HG02981 (cell line): ENCODE measurements around the gene PBRM1.

ENCODE experiments used
- ATAC-seq: cut with Tn5 transposase; IDR thresholded peaks from one replicate; pipeline ENCODE4 v1.9.1; 2021; ENCODE audit warnings: mild to moderate bottlenecking, moderate library complexity; ENCODE audit not compliant: unreplicated experiment

Gene PBRM1

DNA sequence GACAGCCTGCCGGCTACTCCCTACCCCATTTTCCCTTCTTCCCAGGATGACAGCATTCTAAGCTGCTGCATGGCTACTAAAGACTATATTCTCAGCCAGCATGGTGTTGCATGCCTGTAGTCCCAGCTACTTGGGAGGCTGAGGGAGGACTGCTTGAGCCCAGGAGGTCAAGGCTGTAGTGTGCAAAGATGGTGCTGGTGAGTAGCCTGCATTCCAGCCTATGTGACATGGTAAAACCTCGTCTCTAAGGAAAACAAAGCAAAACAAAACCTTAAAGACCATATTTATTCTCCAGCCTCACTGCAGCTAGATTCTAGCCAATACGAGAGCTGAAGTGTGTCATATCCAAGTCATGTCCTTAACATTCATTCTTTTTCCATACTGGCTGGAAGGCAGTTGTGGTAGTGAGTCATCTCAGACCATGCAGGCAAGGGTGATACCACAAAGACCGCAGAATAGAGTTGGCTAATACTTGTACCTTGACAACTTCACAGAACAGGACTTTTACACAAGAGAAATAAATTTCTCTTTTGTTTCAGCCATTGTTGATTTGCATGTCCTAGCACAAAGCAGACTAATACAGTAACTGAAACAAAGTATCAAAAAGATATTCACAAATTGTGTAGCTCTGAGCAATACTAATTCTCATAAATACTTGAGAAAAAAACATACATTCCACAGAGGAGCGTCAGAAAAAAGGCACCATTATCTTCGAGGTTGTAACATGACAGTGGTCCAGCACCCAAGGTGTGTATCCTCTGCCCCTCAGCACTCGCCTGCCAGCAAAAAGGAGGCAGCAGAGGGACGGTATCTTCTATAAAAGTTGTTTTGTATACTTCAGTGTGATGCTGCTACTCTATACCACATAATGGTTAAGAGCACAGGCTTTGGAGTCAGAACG is 14.8 kb downstream of the PBRM1 start:
- ATAC-seq, result peak; percentile 74

DNA sequence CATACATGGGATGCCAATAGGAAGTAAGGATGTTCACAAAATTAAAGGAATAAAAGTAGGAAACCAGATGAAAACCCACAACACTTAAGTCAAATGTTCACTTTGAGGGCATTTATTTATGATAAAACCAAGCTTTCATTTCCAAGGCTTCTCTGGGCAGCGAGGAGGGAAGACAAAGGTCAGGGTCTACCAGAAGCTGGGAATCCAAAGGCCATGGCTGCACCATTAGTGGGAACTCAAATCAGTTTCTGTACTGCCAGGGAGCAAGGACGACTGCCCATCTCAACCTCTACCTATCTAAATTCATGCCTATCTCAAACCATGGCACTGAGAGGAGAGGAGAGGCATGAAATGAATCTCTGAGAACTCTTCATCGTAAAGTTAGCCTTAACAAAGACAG is 22.6 kb downstream of the PBRM1 start:
- no peak for ATAC-seq

DNA sequence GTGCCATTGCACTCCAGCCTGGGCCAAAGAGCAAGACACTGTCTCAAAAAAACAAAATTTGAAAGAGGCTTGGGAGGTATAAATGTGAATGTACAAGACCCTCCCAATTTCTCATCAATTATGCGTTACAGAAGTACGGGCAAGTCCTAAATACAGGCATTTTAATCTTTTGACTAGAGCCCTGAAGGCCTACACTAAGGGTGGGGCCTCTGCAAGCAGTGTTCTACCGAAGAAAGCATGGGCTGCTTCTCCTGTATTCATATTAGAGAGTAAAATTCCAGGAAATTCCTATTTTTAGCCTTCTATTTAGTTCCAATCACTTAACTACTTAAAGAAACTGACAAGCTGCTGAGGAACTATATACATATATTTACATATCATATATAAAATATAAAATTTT is 25.7 kb downstream of the PBRM1 start:
- ATAC-seq, result no peak

DNA sequence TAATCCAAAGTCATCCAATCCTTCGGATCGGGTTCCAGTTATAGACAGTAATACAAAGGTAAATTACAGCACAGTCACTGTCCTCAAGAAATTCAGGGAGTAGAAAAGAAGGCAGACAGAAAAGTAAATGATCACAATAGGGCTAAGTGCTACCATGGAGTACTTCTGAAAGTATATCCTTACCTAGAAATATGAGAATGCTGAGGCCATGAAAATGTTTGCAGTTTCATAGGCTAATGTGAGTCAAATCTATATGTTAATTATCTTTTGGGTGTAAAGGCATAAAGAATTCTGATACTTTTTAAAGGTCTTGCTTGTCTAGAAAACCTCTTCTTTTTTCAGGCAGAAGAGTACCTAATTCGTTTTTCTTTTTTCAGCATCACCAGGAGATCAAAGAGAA is 29.8 kb downstream of the PBRM1 start:
- no peak for ATAC-seq

DNA sequence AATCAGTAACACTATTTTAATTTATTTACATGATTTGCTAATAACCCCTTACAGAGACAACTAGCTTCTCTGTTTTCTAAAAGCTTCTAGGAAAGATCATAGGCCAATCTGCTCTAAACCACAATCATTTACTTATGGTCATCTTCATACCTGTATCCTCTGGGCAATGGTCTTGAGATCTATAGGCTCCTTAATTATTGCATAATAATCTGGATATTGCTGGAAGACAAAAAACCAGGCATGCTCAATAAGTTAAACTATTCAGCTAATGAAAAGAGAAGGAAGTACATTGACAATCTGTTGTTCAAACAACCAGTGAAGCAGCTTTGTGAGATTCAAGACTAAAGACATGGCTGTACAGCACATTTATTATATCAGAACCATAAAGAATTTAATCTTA is 34.1 kb downstream of the PBRM1 start:
- ATAC-seq, result no peak

DNA sequence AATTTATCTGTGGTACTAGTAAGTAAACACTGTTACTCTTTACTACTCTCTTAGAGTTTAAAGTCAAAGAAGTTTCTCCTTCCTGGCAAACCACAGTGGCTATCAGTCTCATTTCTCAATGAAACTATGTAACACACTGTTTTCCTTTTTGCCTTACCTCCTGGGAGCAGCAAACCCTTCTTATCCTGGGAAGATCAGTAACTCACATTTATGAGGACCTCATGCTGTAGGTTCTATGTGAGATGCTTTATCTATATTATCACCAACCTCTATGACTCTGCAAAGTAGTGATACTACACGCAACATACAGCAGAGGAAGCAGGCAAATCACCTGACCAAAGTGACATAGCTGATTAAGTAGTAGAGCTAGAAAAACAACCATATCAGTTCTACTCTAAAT is 35.3 kb downstream of the PBRM1 start:
- ATAC-seq, result no peak

DNA sequence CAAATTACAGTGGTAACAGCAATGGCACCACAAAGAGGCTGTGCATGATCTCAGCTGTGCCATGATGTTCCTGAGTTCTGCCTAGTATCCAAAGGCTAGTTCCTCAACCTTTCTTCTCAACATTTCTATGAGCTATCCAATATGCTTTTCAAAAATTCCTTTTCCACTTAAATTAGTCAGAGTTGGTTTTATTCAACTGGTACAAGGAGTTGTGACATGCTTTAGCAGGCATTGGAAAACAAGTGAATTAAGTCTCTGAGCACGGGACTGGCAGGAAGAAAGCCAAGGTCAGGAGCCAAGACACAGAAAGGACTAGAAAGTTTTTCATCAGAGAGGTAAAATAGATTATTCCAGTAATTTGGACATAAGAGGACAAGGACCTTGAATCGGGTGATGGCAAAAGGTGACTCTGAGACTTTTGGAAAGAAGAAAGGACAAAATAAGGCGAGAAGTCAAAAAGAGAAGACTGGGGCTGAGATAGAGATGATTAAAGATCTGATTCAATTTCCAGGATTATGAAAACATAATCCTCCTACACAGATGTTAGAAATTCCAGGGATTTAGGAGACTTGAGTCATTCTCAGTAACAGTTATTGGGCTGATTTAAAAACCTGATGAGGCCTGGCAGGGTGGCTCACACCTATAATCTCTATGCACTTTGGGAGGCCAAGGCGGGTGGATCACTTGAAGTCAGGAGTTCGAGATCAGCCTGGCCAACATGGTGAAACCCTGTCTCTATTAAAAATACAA is 36.1 kb downstream of the PBRM1 start:
- no peak for ATAC-seq

DNA sequence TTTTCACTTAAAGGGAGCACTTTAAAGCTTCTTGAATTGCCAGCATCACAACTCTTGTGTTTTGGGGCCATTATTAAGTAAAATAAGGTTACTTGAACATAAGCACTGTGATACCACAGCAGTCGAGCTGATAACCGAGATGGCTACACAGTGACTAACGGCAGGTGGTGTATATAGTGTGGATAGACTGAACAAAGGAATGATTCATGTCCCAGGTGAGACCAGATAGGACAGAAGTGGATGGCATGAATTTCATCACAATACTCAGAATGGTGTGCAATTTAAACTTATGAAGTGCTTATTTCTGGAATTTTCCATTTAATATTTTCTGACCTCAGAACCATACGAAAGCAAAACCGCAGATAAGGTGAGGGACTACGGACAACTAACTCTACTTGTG is 40.2 kb downstream of the PBRM1 start:
- ATAC-seq, result no peak

DNA sequence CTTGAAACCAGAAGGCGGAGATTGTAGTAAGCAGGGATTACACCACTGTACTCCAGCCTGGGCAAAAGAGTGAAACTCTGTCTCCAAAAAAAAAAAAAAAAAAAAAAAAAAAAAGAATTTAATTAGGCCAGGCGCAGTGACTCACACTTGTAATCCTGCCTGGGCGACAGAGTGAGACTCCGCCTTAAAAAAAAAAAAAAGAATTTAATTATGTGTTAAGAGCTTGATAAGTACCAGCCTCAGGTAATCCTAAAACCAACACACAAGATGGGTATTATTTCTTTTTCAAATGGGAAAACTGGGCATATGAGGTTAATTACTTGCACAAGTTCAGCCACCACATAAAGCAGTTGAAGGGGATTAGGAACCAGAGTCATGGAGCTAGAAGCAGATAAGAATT is 49.0 kb downstream of the PBRM1 start:
- ATAC-seq, result no peak

DNA sequence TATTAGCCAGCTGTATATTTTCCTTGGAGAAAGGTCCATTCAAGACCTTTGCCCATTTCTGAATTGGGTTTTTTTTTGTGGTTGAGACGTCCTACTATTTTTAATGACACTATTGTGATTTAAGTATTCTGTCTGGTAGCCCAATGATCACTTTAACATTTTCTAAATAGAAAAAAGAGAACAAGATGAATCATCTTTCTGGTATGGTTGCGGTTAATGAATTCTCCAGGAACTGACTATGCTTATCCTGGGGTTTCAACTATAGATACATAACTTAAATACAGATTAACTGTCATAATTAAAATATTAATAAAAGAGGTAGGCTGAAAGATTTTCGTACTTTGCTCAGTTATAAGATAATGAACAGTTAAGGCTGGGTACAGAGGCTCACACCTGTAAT is 51.9 kb downstream of the PBRM1 start:
- no peak for ATAC-seq

DNA sequence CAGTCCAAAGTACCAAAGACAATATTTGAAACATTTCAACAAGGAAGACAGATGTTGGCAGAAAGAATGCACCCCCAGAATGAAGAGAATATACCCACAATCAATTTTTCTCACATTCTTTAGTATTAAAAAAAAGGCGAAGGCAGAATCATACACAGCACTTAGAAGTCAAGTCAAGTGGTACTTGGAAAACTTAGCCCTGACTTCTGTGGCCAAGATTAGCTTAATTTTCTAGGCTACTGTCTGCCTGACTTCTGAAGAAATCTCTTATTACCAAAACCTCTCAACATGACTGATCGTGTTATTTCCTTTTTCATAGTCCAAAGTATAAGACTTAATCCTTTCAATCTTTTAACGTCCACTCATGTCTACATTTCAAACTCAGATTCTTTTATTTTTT is 60.7 kb downstream of the PBRM1 start:
- ATAC-seq, result no peak

DNA sequence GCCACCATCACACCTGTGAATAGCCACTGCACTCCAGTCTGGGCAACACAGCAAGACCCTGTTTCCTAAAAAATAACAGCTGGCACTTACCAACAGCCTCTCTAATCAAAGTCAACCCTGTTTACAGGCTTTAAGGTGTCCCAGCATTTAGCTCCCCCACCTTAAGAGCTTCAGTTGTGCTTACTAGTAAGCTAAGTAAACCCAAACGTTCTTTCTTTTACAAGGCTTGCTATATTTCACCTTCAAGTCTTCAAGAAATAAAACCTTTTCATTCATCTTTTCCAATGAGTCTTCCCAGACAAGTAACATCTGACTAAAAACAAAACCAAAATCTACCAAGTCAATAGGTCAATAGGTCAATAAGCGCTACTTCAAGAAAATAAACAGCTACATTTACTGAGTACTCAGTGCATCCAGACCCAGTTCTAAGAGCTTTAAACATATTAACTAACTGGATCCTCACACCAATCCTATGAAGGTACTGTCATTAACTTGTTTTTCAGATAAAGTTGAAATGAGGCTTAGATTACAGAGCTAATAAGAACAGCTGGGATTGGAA is 62.4 kb downstream of the PBRM1 start:
- ATAC-seq, result no peak

DNA sequence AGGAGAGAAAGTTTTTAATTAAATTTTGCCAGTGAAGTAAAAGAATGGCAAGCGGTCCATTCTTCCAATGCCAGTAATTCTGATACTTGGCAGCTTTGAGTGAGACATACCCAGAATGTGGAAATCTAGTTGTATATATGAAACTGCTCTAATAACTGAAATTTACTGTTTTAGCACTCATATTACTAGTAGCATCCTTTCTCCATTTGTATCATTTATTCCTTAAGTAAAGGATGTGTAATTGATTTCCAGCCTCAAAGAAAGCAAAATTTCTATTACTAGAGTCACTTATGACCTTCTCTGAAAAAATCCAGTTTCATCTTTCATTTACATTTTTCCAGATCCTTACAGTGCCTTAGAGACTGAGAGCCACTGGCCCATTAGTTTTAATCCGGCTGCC is 65.1 kb downstream of the PBRM1 start:
- ATAC-seq, result no peak

DNA sequence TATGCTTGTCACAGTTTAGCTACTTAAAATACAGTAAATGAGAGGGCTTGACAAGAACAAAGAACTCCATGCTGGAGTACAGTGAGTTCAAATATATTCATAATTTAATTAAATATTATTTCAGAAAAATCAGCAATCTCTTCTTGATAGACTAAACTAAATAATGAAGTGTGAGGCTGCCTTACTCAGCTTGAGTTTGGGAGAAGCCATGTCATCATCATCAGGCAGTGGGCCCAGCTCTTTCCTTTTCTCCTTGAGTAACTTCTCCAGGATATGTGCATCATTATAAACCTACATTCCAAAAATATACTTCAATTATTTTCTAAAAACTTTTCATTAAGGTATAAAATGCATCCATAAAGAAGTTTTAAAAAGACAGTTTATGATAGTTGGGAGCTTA is 70.5 kb downstream of the PBRM1 start:
- ATAC-seq, result no peak

DNA sequence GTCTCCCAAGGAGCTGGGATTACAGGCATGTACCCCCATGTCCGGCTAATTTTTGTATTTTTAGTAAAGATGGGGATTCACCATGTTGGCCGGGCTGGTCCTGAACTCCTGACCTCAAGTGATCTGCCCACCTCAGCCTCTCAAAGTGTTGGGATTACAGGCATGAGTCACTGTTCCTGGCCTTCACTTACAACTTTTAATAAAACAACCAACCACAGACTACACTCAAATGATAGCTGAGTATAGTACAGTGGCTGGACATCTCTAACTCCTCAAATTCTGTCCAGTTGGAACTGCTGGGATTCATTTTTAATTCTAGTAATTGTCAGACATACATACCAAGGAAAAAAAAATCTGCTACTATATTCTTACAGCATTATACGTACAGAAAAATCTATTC is 71.0 kb downstream of the PBRM1 start:
- no peak for ATAC-seq

DNA sequence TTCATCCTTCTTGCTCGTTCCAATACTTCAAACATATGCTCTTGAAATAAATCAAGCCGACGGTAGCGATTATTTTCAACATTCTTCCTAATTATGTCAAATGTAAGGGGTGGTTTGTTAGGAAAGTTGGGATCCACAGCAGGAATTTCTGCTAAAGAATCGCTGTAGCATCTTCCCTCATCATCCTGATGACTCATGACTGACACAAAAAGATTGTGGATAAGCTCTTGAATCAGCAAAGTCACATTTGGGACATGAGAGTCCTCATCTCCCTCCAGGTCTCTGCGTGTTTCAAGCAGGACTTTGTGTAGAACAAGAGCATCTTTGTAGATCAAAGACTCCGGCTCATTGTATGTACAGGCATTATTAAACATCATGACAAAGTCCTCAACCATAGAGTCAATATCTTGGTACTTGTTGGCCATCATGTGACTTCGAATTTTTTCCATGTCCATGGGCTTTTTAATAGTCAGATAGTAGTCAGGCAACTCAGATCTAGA is 76.3 kb downstream of the PBRM1 start:
- ATAC-seq, result no peak

DNA sequence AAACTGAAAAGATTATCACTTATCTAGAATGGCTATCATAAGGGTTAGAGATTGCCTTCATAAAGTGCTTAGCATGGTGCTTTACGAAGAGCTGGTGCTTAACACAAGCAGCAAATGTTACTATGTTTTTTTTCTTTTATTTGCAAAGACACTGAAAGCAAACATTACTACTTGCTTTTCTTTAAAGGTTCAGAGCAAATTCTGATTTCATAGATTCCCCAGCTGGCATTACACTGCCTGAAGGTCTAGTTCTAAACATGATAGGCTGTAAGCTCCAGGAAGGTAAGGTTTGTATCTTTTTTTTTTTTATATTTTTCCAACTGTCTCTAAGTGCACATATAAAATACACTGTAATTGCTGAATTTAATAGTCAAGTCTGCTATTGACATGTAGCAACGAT is 77.4 kb downstream of the PBRM1 start:
- no peak for ATAC-seq

DNA sequence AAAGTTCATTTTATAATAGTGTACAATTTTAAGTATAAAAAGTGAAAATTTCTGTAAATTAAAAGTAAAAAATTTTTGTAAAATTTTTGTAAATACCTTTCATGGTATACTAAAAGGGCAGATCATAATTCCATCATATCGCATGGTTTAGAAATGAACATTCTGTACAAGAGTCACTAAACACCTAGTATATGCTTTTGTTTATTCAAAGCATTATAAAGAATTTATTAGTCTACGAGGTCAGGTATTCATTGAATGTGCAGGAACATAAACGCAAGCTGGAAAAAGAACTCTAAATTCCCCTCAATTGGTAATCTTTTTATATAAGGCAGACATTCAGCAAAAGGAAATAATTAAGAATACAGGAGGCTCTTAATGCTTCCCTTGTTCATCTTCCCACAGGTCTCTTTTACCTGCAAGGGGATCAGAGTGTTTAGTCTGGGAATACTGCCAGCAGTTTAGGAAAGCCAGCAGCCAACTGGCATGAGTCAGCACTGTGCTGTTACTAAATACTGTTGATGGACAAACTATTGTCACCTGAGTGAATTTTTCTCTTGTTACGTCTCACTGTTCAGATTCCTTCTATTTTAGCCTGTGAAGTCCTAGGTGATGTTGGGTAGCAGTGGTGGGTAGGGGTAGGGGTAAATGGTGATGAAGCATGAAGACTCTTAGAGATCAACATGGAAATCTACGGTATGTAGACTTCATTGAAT is 79.2 kb downstream of the PBRM1 start:
- ATAC-seq, result no peak

DNA sequence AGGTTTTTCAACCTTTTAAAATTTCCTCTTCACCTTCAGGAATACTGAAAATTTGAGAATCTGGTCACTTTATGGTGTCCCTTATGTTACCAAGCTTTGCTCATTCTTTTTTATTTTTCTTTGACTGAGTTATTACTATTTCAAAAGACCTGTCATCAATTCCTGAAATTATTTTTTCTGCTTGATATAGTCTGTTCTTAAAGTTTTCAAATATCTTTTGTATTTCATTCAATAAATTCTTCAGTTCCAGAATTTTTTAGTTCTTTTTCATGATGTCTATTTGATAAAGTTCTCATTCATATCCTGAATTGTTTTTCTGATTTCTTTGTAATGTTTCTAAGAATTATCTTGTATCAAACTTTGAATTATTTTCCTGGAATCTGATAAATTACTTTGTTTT is 85.5 kb downstream of the PBRM1 start:
- ATAC-seq, result no peak

DNA sequence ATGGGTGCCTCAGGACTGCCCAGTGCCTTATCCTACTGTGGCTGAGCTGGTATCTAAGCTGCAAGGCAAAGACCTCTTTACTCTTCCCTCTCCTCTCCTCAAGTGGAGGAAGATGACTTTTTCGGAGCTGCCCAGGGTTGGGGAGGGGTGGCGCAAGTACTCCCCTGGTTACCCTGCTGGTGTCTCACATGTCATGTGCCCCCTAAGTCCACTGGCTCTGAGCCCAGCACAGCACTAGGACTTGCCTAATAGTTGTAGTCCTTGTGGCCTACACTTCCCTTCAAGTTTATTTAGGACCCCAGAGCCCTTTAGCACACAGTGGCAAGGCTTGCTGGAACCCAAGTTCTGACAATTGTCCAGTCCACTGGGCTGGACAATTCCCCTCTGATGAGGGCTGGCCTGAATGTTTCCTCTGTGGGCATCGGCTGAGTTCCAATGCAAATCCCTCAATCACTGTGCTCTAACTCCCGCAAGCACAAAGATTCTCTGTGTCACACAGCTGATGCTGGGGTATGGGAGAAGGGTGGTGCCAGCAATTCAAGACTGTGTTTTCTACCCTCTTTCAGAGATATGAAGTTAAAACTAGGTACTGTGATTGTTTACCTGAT is 89.0 kb downstream of the PBRM1 start:
- no peak for ATAC-seq

DNA sequence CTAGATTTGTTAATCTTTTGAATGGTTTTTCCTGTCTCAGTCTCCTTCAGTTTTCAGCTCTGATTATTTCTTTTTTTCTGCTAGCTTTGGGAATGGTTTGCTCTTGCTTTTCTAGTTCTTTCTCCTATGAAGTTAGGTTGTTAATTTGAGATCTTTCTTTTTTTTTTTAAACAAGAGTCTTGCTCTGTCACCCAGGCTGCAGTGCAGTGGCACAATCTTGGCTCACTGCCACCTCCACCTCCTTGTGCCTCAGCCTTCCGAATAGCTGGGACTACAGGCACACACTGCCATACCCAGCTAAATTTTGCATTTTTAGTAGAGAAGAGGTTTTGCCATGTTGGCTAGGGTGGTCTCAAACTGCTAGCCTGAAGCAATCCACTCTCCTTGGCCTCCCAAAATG is 92.6 kb downstream of the PBRM1 start:
- no peak for ATAC-seq
